ENCODE results near the gene SLC39A13.

SLC39A13 gene

DNA sequence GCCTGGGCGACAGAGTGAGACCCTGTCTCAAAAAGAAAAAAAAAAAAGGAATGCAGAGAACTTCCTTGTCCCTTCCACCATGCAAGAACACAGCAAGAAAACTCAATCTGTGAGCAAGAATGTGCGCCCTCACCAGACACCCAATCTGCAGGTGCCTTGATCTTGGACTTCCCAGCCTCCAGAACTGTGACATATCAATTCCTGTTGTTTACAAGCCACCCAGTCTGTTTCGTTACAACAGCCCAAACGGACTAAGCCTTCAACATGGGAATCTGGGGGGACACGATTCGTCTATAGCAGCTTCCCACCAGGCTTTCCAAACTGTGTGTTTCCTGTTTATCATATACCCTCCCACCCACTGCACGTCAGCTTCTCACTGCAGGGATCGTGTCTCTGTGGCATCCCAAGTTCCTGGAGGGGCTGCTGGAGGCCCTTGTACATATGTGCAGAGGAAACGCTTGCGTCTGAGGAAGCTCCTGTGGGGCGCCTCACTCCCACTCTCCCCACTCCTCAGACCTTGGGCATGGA, 28.9 kb downstream of the SLC39A13 start:
- no peak for TF ChIP-seq POLR2A (IDR thresholded peaks at IDR 0.05; ENCODE audit: low read depth, low read length)
- DNase-seq (ENCODE audit: insufficient read length): no peak
- no peak for FAIRE-seq

DNA sequence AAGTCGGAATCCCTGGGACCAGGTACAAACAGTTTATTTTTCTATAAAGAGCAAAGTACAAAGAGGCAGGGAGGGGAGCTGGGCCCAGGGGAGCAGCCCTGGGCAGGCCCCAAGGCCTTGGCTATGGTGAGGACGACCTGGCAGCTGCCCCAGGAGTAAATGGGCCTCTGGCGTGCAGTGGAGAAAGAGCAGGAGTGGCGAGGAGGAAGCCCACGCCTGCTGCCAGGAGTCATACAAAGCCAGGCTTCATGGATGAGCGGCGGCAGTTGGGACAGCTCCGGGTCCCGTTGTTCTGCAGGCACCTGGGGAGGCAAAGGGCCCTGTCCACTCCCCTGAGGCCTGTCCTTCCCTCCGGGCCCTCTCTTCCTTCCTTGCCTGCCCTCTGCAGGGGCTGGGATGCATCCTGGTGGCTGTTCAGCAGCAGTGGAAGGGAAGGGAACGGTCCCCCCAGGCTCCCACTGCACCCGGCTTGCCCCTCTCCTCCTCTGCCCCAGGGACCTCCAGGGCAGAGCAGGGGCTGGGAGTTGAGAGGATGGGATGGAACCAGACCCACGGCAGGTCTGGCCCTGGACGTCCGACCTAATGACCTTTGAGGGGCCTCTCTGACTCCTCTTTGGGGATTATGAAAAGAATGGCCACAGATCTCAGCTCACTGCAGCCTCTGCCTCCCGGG, 29.5 kb downstream of the SLC39A13 start:
- no peak for FAIRE-seq

DNA sequence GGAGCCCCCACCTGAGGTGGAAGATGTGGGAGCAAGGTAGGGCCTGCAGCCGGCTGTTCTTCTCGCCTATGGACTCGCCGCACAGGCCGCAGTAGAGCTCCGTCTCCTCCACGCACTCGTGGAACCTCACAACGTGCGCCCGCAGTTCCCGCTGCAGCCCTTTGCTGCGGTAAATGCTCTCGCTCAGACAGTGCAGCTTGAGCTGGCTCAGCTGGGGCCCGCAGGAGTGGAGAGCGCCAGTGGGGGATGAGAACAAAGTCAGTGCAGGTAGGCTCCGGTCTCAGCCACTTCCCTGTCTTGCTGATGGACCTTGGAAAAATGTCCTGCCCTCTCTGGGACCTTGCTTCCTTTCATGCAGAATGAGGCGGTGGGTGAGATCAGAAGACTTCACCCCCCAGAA, 30.3 kb downstream of the SLC39A13 start:
- DNase-seq (ENCODE audit: insufficient read length) (no peak), FAIRE-seq (no peak)
- TF ChIP-seq TAF1 (IDR thresholded peaks at IDR 0.05; ENCODE audit: borderline replicate concordance, low read depth, low read length) (no peak), POLR2A (IDR thresholded peaks at IDR 0.05; ENCODE audit: low read depth, low read length) (no peak), POLR2AphosphoS5 (IDR thresholded peaks at IDR 0.05; ENCODE audit: low read depth, low read length) (no peak)

More for the DNA sequence above, 29.5 kb downstream of the SLC39A13 start:
- no peak for DNase-seq (ENCODE audit: insufficient read length)
- no peak for TF ChIP-seq POLR2A (IDR thresholded peaks at IDR 0.05; ENCODE audit: low read depth, low read length)
- no peak for TF ChIP-seq POLR2AphosphoS5 (IDR thresholded peaks at IDR 0.05; ENCODE audit: low read depth, low read length)
- no peak for TF ChIP-seq TAF1 (IDR thresholded peaks at IDR 0.05; ENCODE audit: borderline replicate concordance, low read depth, low read length)

DNA sequence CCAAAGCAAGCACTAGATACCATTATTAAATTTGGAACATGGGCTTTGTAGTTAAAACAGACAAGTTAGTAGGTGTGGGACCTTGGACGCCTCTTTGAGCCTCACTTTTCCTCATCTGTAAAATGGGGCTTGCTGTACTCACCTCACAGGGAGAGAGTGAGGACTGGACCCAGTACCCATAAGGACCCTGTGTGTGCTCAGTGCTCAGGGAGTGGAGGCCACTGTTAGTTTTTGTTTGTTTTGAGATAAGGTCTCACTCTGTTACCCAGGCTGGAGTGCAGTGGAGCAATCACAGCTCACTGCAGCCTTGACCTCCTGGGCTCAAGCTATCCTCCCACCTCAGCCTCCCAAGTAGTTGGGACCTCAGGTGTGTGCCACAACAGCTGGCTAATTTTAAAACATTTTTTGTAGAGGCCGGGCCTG, 31.7 kb downstream of the SLC39A13 start:
- FAIRE-seq (no peak), DNase-seq (ENCODE audit: insufficient read length) (no peak)

DNA sequence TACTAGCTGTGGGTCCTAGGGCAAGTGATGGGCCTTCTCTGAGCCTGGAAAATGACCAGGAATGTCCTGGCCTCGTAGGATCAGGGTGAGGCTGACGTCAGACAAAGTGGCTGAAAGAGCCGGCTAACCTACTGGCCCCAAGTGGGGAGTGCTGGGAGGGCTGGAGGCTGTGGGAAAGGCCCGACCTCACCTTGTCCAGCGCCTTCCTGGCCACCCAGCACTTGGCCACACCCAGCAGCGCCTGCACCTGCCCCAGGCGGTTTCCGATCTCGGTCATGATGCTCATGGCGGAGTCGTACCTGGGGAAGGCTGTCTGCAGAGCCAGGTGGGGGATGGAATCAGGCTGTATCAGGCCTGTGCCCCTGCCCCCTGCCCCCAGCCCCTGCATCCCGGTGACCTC, 33.0 kb downstream of the SLC39A13 start:
- FAIRE-seq (no peak), DNase-seq (ENCODE audit: insufficient read length) (no peak)
- TF ChIP-seq POLR2A (IDR thresholded peaks at IDR 0.05; ENCODE audit: low read depth, low read length) (no peak), POLR2AphosphoS5 (IDR thresholded peaks at IDR 0.05; ENCODE audit: low read depth, low read length) (no peak), TAF1 (IDR thresholded peaks at IDR 0.05; ENCODE audit: borderline replicate concordance, low read depth, low read length) (no peak)

More for the DNA sequence above, 31.7 kb downstream of the SLC39A13 start:
- TF ChIP-seq TAF1 (IDR thresholded peaks at IDR 0.05; ENCODE audit: borderline replicate concordance, low read depth, low read length) (no peak), POLR2A (IDR thresholded peaks at IDR 0.05; ENCODE audit: low read depth, low read length) (no peak), POLR2AphosphoS5 (IDR thresholded peaks at IDR 0.05; ENCODE audit: low read depth, low read length) (no peak)

DNA sequence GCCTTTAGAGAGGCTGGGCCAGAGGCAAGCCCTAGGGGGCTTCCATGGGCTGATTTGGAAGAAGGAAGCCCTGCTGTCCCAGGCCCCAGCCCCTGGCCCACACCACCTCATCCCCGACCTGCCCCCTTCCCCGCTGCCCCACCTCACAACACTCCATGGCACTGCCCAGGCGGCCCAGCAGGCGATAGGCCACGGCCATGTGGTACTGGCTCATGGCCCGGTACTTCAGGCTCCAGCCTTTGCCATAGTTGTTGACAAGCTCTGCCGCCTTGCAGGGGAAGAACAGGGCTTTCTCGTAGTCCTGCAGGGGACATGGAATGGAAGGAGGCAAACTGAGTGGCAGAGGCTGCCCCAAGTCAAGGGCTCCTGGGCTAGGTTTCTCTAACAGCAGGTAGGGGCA, 34.1 kb downstream of the SLC39A13 start:
- FAIRE-seq (no peak), DNase-seq (ENCODE audit: insufficient read length) (no peak)
- TF ChIP-seq POLR2AphosphoS5 (IDR thresholded peaks at IDR 0.05; ENCODE audit: low read depth, low read length): no peak
- TF ChIP-seq TAF1 (IDR thresholded peaks at IDR 0.05; ENCODE audit: borderline replicate concordance, low read depth, low read length): no peak
- no peak for TF ChIP-seq POLR2A (IDR thresholded peaks at IDR 0.05; ENCODE audit: low read depth, low read length)

DNA sequence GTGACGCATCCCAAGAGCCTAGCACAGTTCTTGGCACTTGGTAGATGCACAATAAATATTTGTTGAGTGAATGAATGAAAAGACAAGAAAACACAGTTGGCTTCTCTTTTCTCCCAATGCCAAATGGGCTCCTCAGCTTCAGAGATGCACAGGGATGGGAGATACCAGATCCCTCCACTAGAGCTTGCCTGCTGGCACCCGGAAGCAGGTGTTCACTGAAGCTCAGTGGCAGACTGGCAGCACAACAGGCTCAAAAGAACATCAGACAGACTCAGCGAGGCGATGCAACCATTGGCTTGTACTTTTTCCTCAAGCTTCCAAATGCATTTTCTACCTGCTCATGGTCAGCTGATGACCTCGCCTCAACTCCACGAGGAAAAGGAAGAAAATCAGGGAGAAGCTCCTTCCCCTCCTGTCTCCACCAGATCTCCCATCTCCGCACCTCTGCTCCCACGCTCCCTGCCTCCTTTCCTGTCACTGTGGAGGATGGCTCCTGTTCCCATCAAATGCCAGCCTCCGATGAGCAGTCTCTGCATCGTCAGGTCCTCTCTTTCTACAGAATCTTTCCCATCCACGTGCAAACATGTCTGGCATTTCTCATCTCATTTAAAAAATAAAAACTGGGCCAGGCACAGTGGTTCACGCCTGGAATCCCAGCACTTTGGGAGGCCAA, 34.8 kb downstream of the SLC39A13 start:
- FAIRE-seq (no peak), DNase-seq (ENCODE audit: insufficient read length) (no peak)
- TF ChIP-seq POLR2AphosphoS5 (IDR thresholded peaks at IDR 0.05; ENCODE audit: low read depth, low read length): no peak
- TF ChIP-seq TAF1 (IDR thresholded peaks at IDR 0.05; ENCODE audit: borderline replicate concordance, low read depth, low read length): no peak
- no peak for TF ChIP-seq POLR2A (IDR thresholded peaks at IDR 0.05; ENCODE audit: low read depth, low read length)

DNA sequence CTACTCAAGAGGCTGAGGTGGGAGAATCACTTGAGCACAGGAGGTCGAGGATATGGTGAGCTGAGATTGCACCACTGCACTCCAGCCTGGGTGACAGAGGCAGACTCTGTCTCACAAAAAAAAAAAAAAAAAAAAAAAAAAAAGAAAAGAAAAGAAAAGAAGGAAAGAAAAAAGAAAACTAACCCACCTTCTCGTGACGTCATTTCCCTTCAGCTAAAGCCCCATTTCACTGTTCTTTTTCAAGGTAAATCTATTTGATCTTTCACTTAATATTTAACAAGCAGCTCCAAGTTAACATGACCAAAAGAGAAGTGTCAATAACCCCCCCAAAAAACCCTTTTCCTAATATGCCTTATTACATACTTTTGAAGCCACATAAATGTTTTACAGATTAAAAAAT, 35.4 kb downstream of the SLC39A13 start:
- no peak for FAIRE-seq
- TF ChIP-seq POLR2AphosphoS5 (IDR thresholded peaks at IDR 0.05; ENCODE audit: low read depth, low read length) (no peak), TAF1 (IDR thresholded peaks at IDR 0.05; ENCODE audit: borderline replicate concordance, low read depth, low read length) (no peak), POLR2A (IDR thresholded peaks at IDR 0.05; ENCODE audit: low read depth, low read length) (no peak)
- no peak for DNase-seq (ENCODE audit: insufficient read length)

DNA sequence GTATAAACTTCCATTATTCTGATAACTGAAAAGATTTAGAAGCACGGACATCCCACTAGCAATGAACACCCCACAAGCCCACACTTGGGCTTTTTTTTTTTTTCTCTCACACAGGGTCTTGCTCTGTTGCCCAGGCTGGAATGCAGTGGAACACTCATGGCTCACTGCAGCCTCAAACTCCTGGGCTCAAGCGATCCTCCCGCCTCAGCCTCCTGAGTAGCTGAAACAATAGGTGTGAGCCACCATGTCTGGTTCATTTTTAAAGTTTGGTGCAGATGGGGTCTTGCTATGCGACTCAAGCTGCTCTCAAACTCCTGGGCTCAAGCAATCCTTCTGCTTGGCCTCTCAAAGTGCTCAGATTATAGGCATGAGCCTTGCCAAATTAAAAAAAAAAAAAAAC, 37.5 kb downstream of the SLC39A13 start:
- TF ChIP-seq TAF1 (IDR thresholded peaks at IDR 0.05; ENCODE audit: borderline replicate concordance, low read depth, low read length) (no peak), POLR2AphosphoS5 (IDR thresholded peaks at IDR 0.05; ENCODE audit: low read depth, low read length) (no peak), POLR2A (IDR thresholded peaks at IDR 0.05; ENCODE audit: low read depth, low read length) (no peak)
- DNase-seq (ENCODE audit: insufficient read length) (no peak), FAIRE-seq (no peak)

DNA sequence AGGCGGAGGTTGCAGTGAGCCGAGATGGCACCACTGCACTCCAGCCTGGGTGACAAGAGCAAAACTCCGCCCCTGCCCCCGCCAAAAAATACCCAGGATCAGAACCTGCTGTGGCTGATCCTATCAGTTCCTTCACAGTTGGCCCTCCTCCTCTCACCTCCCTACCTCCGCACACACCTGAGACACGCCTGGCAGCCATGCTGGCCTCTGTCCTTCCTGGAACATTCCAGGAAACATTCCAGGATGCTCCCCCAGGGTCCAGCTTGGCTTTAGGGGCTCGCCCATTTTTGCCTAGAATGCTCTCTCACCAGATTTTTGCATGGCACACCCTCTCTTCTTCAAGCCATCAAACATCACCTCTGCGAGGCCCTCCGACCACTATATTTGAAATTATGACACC, 38.4 kb downstream of the SLC39A13 start:
- FAIRE-seq (no peak), DNase-seq (ENCODE audit: insufficient read length) (no peak)
- TF ChIP-seq POLR2A (IDR thresholded peaks at IDR 0.05; ENCODE audit: low read depth, low read length) (no peak), POLR2AphosphoS5 (IDR thresholded peaks at IDR 0.05; ENCODE audit: low read depth, low read length) (no peak), TAF1 (IDR thresholded peaks at IDR 0.05; ENCODE audit: borderline replicate concordance, low read depth, low read length) (no peak)

DNA sequence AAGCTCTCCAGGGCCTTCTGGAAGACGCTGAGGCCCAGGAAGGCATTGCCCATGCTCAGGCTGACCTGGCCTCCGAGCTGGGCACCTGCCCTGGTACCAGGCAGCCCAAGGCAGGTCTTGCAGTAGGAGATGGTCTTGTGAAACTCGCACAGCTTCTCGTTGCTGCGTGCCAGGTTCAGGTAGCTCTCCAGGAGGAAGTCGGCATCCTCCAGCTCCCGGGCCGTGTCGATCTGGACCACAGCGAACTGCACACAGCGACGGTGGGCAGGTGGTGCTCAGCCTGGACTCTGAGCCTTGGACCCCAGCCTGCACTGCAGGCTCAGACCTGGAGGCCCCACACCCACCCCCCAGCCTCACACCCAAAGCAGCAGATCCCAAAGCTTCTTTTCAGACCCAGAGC, 39.5 kb downstream of the SLC39A13 start:
- FAIRE-seq: no peak
- no peak for DNase-seq (ENCODE audit: insufficient read length)
- TF ChIP-seq POLR2A (IDR thresholded peaks at IDR 0.05; ENCODE audit: low read depth, low read length) (no peak), TAF1 (IDR thresholded peaks at IDR 0.05; ENCODE audit: borderline replicate concordance, low read depth, low read length) (no peak), POLR2AphosphoS5 (IDR thresholded peaks at IDR 0.05; ENCODE audit: low read depth, low read length) (no peak)

Data from GM12892 (cell line).